CD4-positive, alpha-beta T cell (primary cell): Measurements from ENCODE around the gene DCLRE1C. TPM values are rescaled to one million over a fixed set of nuclear protein-coding genes. Genes with fewer than 3 reads are reported as not detected.
"Not testable (repeated sequence)": the region's sequence is repeated elsewhere in the genome, so short reads cannot be mapped to it uniquely, and the experiment has no call there.

Experiments
- ATAC-seq: fragments of 200-7000 bp; cut with Tn5 transposase; one replicate; pipeline ENCODE4 v1.10.0; 2022; ENCODE audit warnings: mild to moderate bottlenecking; ENCODE audit not compliant: poor library complexity
- CTCF ChIA-PET: fragments of 350-600 bp; sonication (Branson Sonifier 250); formaldehyde crosslinking; loops from one replicate; lab custom pipeline; 2021; ENCODE audit warnings: antibody characterized with exemption, inconsistent platforms; lab: Charles Lee
- POLR2A ChIA-PET: fragments of 350-600 bp; sonication (Branson Sonifier 250); formaldehyde crosslinking; loops from one replicate; lab custom pipeline; 2021; ENCODE audit warnings: antibody characterized with exemption, inconsistent platforms; lab: Charles Lee
- DNase-seq, 14 experiments: peaks; one replicate each; pipeline ENCODE4 v3.0.0-alpha.2; 2013 to 2020; ENCODE audit warnings: mixed read lengths in 2 of 14
- H3K27ac ChIP-seq, 2 donors: one replicate each; pipeline versions ENCODE4 v1.5.1 to v1.7.0; 2013; ENCODE audit warnings: low read length in 2 of 2, low read depth in 1 of 2, mild to moderate bottlenecking in 1 of 2
- H3K27me3 ChIP-seq, 2 experiments: 1 replicate in 1 of 2; 2 replicates in 1 of 2; pipeline versions ENCODE4 v1.6.1 to v1.7.0; 2013; ENCODE audit warnings: low read length in 2 of 2, control low read depth in 1 of 2, mild to moderate bottlenecking in 1 of 2, moderate library complexity in 1 of 2; ENCODE audit not compliant: insufficient read depth in 2 of 2, control insufficient read depth in 1 of 2
- H3K36me3 ChIP-seq: one replicate; pipeline ENCODE4 v1.6.1; 2013; ENCODE audit warnings: low read length, control low read depth; ENCODE audit not compliant: insufficient read depth
- H3K4me1 ChIP-seq: one replicate; pipeline ENCODE4 v1.6.1; 2013; ENCODE audit warnings: low read length, control low read depth; ENCODE audit not compliant: insufficient read depth
- H3K4me3 ChIP-seq: one replicate; pipeline ENCODE4 v1.5.1; 2013; ENCODE audit warnings: mild to moderate bottlenecking, low read length, moderate library complexity
- H3K9me3 ChIP-seq, 2 experiments: 1 replicate in 1 of 2; 2 replicates in 1 of 2; pipeline versions ENCODE4 v1.6.1 to v1.7.0; 2013; ENCODE audit warnings: low read length in 2 of 2, mild to moderate bottlenecking in 2 of 2, control low read depth in 1 of 2, moderate library complexity in 1 of 2; ENCODE audit not compliant: control insufficient read depth in 1 of 2, insufficient read depth in 1 of 2
- H3K27ac Mint-ChIP-seq: one replicate; pipeline ENCODE4 v1.8.0; 2020; ENCODE audit warnings: mixed read lengths
- H3K27me3 Mint-ChIP-seq: one replicate; pipeline ENCODE4 v1.8.0; 2021; ENCODE audit warnings: mixed read lengths
- H3K36me3 Mint-ChIP-seq: one replicate; pipeline ENCODE4 v1.8.0; 2021; ENCODE audit warnings: low read depth, mixed read lengths
- H3K4me1 Mint-ChIP-seq: one replicate; pipeline ENCODE4 v1.8.0; 2021; ENCODE audit warnings: low read depth, mixed read lengths
- H3K4me3 Mint-ChIP-seq: one replicate; pipeline ENCODE4 v1.8.0; 2020; ENCODE audit warnings: mild to moderate bottlenecking, mixed read lengths
- H3K9me3 Mint-ChIP-seq: one replicate; pipeline ENCODE4 v1.8.0; 2020; ENCODE audit warnings: mixed read lengths
- CTCF ChIP-seq: fragments of 200-600 bp; IDR thresholded peaks from one replicate; pipeline ENCODE4 v1.8.0; 2022; ENCODE audit warnings: antibody characterized with exemption, mild to moderate bottlenecking
- intact Hi-C, 2 experiments: fragments of 100-400 bp; cut with DNase I in 1 of 2; cut with micrococcal nuclease in 1 of 2; formaldehyde crosslinking; loops; one replicate each; pipeline versions ENCODE4 v1.15.1 to v1.9.0; 2023 to 2025; cut with DNase I, micrococcal nuclease
- total RNA-seq, 174 experiments: library from RNA in 2 of 174; stranded (reverse) in 2 of 174; gene quantifications; one replicate each; pipeline ENCODE4 v1.2.3 and lab custom pipeline; 2021 to 2026

The DCLRE1C gene
- total RNA-seq, 2 experiments from 2014 or later = 11.0 to 15.4 TPM

GRCh38 chr10:14991035-14991749 is 37.3 kb upstream of the DCLRE1C start:
- ATAC-seq, H3K36me3 ChIP-seq, H3K27me3 ChIP-seq, H3K4me1 Mint-ChIP-seq, H3K36me3 Mint-ChIP-seq, H3K27me3 Mint-ChIP-seq, H3K4me1 ChIP-seq, CTCF ChIA-PET, H3K27ac Mint-ChIP-seq, H3K9me3 ChIP-seq, POLR2A ChIA-PET, H3K9me3 Mint-ChIP-seq, H3K27ac ChIP-seq, H3K4me3 ChIP-seq, H3K4me3 Mint-ChIP-seq: not testable (repeated sequence)
- DNase-seq = peak in 13 of 14 experiments; percentile 6 to 73 (median 36)
- TF ChIP-seq CTCF = peak; percentile 47
- intact Hi-C loops = loop anchor here (1.0 to 5.0 kb wide), 3 partner anchors 96 to 381 kb away; partner anchors contain the start of genes ACBD7 (in 1 of the 2) and FAM171A1 (in 1 of the 2)

- intact Hi-C loops, H3K27me3 Mint-ChIP-seq, H3K27me3 ChIP-seq, H3K4me1 Mint-ChIP-seq, DNase-seq, H3K9me3 ChIP-seq, H3K4me3 Mint-ChIP-seq, POLR2A ChIA-PET, H3K4me1 ChIP-seq, H3K4me3 ChIP-seq, H3K27ac ChIP-seq, H3K36me3 ChIP-seq, H3K27ac Mint-ChIP-seq, H3K9me3 Mint-ChIP-seq, H3K36me3 Mint-ChIP-seq, CTCF ChIA-PET, ATAC-seq: not testable (repeated sequence)
These were observed 35.7 kb upstream of the DCLRE1C start for GRCh38 chr10:14989552-14989951.

- Mint-ChIP-seq H3K36me3 (no peaks in the 10 kb centered on the region), H3K4me3 (no peak overlapping the region), H3K27ac (no peak overlapping the region), H3K4me1 (no peaks in the 10 kb centered on the region), H3K9me3 (no peaks in the 10 kb centered on the region), H3K27me3 (peaks cover 12% of the 10 kb centered on the region)
- intact Hi-C loops = no loop called here
- Histone ChIP-seq H3K36me3 (no peaks in the 10 kb centered on the region), H3K4me3 (no peak overlapping the region), H3K9me3 (no peaks in the 10 kb centered on the region), H3K27me3 (no peaks in the 10 kb centered on the region), H3K4me1 (no peaks in the 10 kb centered on the region), H3K27ac (no peak overlapping the region)
- ATAC-seq = no peak
- POLR2A ChIA-PET = no interaction called here
- DNase-seq = no peak
- no peak for TF ChIP-seq CTCF
- CTCF ChIA-PET = no interaction called here
These were observed 28.8 kb upstream of the DCLRE1C start for GRCh38 chr10:14982744-14983143.
